IPS-18c (cell line): Measurements from ENCODE around the gene HPSE2.

Source experiments
- H3K4me3 ChIP-seq: 2 replicates; pipeline ENCODE4 v1.7.0; 2013; ENCODE audit warnings: low read depth, mild to moderate bottlenecking, low read length, moderate library complexity; ENCODE audit not compliant: insufficient read depth
- H3K9me3 ChIP-seq: one replicate; pipeline ENCODE4 v1.6.1; 2013; ENCODE audit warnings: mild to moderate bottlenecking, low read length, moderate library complexity; ENCODE audit not compliant: control insufficient read depth, insufficient read depth

The HPSE2 gene

DNA sequence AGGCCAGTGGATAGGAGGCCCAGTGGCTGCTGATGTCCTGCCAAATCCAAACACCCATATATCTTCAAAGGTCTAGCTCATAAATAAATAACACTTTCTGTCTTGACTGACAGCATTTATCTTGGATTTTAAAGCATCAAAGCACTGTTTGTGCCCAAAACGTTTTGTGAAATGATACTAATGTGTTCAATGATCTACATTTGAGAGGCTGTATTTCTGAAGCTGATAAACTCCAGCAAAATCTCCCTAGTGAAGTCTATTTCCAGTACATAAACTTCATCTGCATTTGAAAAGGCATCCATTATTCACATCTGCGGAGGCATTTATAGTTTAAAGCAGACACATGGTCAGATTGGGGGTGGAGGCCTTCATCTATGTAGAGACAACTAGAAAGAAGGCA, 276.3 kb downstream of the HPSE2 start:
- no peaks in the 10 kb centered on the region for H3K9me3 ChIP-seq

DNA sequence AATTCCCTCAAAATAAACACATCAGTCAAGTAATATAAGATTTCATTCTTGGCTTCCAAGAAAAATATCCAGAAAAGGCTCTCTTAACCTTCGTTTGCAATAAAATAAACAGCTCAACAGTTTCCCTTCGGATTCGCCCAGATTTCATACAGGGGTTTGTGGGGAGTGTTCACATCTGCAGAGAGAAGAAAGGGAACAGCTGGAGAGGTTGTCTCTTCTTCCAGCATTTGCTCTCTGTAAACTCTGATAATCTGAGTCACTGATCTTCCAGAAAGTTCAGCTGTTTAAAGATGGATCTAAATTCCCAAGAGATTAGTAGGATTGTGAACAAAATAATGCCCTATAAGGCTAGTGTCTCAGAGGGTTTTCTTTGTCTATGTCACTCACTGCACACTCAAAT, 277.9 kb downstream of the HPSE2 start:
- Histone ChIP-seq H3K9me3 (no peaks in the 10 kb centered on the region), H3K4me3 (no peak overlapping the region)

More for the DNA sequence above, 276.3 kb downstream of the HPSE2 start:
- H3K4me3 ChIP-seq: no peak overlapping the region

DNA sequence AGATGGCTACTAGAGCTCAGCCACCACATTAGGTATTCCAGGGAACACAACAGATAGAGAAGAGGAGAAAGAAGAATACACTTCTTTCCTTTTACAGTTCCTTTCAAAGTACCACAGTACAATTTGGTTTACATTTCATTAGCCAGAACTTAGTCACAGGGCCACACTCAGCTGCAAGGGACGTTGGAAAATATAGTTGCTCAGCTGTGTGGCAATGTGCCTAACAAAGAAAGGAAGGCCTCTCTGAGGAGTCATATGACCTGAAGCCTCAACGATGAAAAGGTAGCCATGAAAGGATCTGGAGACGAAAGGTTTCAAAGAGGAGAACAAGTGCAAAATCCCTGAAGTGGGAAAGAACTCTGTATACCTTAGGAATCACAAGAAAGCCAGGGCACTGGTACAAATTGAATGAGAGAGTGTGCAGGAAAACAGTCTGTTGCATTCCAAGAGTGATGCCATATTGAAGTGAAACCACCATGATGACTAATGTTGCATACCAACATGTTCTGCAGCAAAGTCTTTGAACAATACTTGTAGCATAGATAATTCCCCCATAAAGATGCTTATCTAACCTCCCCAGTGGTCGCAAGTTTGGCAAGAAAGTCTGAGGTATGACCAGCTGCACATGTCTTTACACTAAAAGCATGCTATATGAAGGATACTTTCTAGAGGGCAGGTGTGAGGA, 278.9 kb downstream of the HPSE2 start:
- no peak overlapping the region for H3K4me3 ChIP-seq

DNA sequence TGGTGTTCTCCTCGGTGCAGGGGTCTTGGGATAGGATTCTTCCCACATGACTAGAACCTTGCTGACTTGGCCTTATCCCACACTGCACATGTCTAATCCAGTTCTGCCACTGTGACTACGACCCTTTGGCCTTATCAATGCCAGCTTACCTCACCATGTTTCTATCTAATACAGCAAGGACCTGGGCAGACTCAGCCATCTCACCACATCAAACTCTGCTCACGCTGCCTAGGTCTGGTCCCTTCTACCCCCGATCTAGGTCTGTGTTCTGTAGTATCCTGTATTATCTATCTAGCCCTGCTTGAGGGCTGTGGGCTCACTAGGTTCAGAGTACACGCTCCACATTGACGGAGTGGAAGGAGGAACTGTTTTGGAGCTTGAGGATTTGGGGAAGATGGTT, 282.4 kb downstream of the HPSE2 start:
- H3K9me3 ChIP-seq: no peaks in the 10 kb centered on the region
- H3K4me3 ChIP-seq: no peak overlapping the region

More for the DNA sequence above, 278.9 kb downstream of the HPSE2 start:
- H3K9me3 ChIP-seq: no peaks in the 10 kb centered on the region

DNA sequence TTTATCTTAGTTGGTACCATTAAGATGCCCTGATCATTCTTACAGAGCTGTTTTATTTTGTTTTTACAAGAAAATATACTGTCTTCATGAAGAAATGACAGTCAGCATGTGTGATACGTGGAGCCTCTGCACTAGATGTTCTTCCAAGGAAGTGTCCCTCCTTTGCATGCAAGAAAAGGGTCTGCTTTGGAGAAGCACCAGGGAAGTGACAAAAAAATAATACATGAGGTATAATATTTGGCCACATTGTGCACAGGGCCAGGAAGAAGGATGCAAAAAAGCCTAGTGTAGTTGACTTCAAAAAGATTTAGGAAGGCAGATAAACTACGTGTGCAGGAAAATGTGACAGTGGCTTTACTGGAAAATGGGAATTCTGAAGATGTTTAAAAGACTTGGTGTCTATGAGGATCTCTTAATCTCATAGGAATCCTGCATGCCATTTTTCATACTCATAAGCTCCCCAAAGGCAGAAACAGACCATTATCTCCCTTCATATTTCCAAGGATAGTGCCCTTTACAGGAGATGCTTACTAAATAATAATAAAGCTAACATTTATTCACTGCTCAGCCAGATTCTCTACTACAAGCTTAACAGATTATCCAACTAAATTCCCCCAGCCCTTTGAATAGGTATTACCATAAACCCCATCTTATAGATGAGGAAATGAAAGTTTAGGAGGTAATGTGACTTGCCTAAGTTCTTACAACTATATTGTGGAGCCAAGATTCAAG, 284.2 kb downstream of the HPSE2 start:
- Histone ChIP-seq H3K4me3 (no peak overlapping the region), H3K9me3 (no peaks in the 10 kb centered on the region)

DNA sequence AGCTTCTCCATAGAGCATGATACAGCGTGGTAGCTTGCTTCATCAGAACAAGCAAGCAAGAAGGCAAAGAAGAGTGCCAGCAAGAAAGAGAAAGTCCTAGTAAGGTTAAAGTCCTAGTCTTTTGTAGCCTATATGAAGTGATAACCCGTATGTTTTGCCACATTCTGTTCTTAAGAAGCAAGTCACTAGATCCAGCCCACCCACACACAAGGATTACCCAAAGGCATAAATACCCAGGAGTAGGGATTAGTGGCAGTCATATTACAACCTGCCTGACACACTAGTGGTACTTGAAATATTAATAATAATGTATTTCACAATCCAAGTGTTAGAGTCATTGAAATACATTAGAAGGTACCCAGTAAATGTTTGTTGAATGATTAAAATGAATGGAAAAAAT, 285.5 kb downstream of the HPSE2 start:
- Histone ChIP-seq H3K4me3 (no peak overlapping the region), H3K9me3 (no peaks in the 10 kb centered on the region)

DNA sequence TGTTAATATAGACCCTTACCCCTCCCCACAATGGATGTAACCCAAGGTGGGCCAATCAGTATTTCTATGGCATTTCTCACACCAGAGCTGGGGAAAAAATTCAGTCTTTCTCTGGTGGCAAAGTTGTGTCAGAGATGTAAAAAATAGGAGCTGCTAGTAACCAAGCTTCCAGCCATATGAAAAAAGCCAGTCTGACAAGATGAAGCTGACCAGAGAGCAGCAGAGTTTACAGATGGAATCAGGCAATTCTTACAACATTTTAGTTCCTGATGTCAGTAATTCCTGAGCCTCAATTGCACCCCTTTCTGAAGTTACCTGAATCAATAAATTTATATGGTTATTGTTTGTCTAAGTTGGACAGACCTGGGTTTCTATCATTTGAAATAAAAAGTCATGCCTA, 286.3 kb downstream of the HPSE2 start:
- no peaks in the 10 kb centered on the region for H3K9me3 ChIP-seq
- H3K4me3 ChIP-seq: no peak overlapping the region

DNA sequence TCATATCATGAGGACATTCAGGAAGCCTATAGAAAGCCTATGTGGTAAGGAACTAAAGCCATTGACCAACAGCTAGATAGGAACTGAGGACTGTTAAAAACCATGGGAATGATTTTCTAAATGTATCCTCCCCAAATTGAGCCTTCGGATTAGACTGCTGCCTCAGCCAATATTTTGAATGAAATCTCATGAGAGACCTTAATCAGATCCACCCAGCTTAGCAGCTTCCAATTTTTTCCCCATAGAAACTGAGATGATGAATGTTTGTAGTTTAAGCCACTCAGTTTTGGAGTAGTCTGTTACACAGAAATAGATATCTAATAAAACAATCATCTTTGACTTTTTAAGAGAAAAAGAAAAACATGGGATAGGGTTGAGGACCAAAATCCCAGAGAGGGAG, 292.0 kb downstream of the HPSE2 start:
- no peak overlapping the region for H3K4me3 ChIP-seq
- no peaks in the 10 kb centered on the region for H3K9me3 ChIP-seq

DNA sequence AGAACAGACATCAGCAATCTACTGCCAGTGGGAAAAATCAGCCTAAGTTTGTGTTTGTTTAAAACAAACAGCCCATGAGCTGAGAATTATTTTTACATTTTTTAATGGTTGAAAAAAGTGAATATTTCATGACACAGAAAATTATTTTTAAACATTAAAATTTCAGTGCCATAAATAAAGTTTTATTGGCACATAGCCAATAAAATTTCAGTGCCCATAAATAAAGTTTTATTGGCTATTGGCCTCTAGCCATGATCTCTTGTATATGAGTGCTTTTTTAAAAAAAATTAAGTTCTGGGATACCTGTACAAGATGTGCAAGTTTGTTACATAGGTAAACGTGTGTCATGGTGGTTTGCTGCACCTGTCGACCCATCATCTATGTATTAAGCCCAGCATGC, 305.9 kb downstream of the HPSE2 start:
- Histone ChIP-seq H3K4me3 (no peak overlapping the region), H3K9me3 (no peaks in the 10 kb centered on the region)

DNA sequence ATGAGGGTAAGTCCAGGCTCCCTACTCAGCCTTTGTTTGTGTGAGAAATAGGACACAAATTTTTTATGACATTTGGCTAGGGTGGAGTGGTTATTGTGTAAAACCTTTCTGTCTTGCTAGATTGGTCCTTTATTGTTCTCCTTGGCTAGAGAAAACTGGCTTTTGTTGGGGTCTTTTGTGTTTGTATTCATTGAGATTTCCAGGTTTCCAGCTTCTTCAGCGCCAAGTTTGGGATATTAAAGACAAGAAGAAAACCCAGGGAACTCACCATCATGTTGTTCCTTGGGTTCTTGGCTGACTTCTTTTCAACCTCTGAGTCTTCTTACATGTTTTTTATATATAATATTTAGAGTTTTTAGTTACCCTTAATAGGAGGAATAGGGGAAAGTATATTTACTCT, 310.0 kb downstream of the HPSE2 start:
- Histone ChIP-seq H3K9me3 (no peaks in the 10 kb centered on the region), H3K4me3 (no peak overlapping the region)

DNA sequence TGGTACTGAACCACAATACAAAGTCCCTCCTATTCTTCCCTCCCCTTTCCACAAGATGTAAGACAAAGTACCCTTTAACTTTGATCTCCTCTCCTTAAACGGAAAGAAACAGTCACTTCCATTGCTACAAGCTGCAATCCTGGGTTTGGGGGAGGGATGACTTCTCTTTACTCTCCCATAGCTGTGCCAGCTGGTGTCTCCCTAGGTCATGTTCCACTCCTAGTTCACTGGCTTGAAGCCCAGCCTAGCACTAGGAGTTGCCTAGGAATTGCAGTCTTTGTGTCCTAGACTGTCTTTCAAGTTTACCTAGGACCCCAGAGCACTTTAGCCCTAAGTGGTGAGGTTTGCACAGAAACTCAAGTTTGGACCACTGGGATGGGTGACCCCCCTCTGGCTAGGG, 311.1 kb downstream of the HPSE2 start:
- Histone ChIP-seq H3K9me3 (no peaks in the 10 kb centered on the region), H3K4me3 (no peak overlapping the region)

DNA sequence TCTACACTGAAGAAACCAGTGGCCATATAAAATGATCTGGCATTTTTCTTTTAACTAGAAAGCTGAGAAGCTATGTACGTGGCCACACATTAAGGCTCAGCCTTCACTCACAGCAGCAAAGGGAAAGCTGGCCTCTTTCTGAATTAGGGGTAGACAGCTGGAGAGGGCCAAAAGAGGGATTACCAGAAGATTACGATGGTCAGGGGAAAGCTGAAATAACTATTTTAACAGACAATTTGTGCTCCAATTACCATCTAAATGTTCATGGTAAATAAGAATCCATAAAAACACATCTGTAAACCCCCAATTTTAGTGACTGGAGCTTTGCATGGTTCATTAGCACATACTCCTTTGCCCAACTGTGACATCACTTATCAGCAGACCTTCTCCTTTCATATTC, 314.3 kb downstream of the HPSE2 start:
- Histone ChIP-seq H3K4me3 (no peak overlapping the region), H3K9me3 (no peaks in the 10 kb centered on the region)

DNA sequence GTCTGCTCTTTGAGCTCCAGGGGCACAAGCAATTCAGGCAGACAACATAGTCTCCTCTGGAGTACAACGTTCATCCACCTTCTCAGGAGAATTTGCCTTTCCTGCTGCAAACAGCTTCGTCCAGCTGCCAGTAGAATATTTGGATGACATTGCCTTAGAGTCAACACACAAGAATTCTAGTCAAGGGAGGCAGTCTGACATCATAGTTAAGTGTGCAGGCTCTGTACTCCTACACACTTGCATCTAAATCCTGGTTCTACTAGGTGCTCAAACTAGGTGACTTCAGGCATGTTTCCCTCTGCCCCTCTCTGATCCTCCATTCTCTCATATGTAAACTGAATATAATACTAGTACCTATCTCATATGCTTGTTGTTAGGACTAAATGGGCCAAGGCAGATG, 314.8 kb downstream of the HPSE2 start:
- Histone ChIP-seq H3K4me3 (no peak overlapping the region), H3K9me3 (no peaks in the 10 kb centered on the region)

DNA sequence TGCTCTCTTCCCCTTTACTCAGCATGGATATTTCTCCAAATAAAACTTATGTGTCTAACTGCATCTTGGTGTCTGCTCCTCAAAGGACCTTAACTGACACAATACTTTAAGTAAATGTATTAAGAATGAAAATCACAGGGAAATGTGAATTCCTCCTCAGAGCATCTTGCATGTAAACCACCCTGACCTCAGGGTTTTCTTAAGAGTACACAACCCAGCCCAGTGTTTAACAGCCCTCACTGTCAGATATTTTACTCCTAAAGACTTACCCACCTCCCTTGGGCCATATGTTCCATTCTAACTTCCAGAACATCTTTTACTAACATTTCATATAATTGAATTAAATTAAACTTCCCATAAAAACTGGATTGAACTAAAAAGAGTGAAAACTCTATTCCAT, 315.3 kb downstream of the HPSE2 start:
- Histone ChIP-seq H3K9me3 (no peaks in the 10 kb centered on the region), H3K4me3 (no peak overlapping the region)

DNA sequence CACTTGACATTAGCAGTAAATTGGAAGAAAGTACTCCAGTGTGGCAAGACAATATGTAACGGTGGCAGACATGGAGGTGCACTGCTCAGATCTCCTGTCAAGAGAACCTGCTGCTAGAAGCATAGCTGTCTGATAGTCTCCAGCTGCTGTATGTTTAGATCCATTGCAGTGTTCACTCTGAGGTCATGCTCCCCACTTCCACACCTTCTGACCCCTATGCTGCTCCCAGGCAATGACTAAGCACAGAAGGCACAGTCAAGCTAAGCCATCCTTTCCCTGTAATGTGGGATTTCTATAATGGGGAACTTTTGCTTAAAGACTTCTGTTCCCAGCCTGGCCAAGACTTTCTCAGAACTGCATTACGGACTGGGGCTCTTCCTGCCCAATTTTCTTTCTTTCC, 315.8 kb downstream of the HPSE2 start:
- Histone ChIP-seq H3K9me3 (no peaks in the 10 kb centered on the region), H3K4me3 (no peak overlapping the region)

DNA sequence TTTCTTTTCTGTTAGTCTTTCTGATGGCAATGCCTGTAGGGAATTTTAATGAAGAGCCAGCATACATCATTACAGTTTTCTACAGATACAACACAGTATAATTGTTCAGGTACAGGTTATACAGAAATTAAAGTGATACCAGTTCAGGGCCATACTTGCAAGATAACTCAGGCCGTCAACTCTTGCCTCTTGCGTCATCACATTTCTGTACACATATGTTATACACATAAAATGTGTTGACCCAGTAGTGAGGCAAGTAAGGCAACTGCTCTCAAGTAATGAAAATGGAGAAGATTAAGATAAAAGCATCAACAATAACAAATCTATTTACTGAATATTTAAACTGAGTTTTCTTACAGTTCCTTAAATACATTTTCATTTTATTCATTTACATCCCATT, 317.8 kb downstream of the HPSE2 start:
- Histone ChIP-seq H3K4me3 (no peak overlapping the region), H3K9me3 (no peaks in the 10 kb centered on the region)

DNA sequence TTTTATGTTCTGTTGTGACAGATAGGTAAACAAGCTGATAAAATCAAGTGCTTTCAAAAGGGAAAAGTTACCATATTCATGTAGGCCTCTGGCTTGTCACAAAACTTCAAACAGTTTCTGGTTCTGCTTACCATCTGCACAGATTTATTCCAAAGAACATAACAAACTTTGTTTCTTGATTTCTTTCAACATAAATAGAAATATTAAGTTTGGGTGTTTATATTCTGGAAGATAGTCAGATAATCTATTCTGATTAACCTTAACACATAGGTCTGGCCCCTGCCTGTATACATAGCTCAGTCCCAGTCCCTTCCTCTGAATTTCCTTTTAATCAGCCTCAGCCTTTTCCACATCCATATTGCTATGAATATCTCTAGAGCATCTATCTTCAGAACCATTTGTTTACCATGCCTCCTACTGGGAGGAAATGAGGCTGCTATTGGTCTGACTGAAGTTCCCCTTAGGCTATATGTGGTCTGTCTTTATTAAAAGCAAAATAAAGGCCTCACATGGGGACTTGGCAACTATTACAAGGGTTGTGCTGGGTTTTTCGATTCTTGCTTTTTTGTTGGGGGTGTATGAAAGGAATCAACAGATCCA, 319.0 kb downstream of the HPSE2 start:
- no peaks in the 10 kb centered on the region for H3K9me3 ChIP-seq

DNA sequence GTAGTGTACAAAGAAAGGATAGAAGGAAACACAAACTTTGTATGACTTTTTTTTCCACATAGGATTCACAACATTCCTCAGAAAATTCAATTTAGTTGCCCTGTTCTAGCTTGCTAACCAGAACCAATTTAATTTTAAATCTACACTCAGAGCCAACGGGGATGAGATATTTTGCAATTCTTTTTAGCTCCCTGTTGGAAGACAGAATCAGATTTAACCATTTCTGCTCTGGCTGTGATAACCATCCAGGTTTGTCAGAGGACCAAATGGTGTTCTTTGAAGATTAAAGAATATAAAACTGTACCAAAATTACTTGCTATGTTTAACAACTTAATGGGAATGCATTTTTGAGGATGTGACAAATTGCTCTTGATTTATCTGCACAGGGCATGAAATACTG, 319.7 kb downstream of the HPSE2 start:
- no peaks in the 10 kb centered on the region for H3K9me3 ChIP-seq
- no peak overlapping the region for H3K4me3 ChIP-seq

More for the DNA sequence above, 319.0 kb downstream of the HPSE2 start:
- no peak overlapping the region for H3K4me3 ChIP-seq
